Measurements from ENCODE around the gene TARDBP.

- TF ChIP-seq CTCF (IDR thresholded peaks at IDR 0.05; ENCODE audit: low read depth, low read length, poor library complexity, severe bottlenecking) (no peak), EZH2phosphoT487 (IDR thresholded peaks at IDR 0.05; ENCODE audit: borderline replicate concordance, low read length) (no peak)
Measured at GRCh38 chr1:11000526-11000925, 11.9 kb upstream of the TARDBP start.

All from DOHH2 (cell line).